22Rv1 (cell line): Measurements from ENCODE around the gene SYNJ2.

Experiments
- CTCF ChIP-seq: fragments of 450-650 bp; IDR thresholded peaks from 2 replicates; pipeline ENCODE4 v1.5.1; 2017; ENCODE audit warnings: mild to moderate bottlenecking
- ZFX ChIP-seq: fragments of 450-650 bp; IDR thresholded peaks from 2 replicates; pipeline ENCODE4 v1.6.1; 2017; ENCODE audit warnings: antibody characterized with exemption, borderline replicate concordance

- TF ChIP-seq CTCF: no peak
- TF ChIP-seq ZFX: no peak
Observed at GRCh38 chr6:157967486-157967885, 14.2 kb upstream of the SYNJ2 start.
